Measurements from ENCODE around the gene ODF2. TPM values are rescaled to one million over a fixed set of nuclear protein-coding genes. Genes with fewer than 3 reads are reported as not detected.

ODF2 gene
- total RNA-seq, 4 donors from 2014 or later, result 21.9 to 25.5 (median 22.4) TPM

DNA sequence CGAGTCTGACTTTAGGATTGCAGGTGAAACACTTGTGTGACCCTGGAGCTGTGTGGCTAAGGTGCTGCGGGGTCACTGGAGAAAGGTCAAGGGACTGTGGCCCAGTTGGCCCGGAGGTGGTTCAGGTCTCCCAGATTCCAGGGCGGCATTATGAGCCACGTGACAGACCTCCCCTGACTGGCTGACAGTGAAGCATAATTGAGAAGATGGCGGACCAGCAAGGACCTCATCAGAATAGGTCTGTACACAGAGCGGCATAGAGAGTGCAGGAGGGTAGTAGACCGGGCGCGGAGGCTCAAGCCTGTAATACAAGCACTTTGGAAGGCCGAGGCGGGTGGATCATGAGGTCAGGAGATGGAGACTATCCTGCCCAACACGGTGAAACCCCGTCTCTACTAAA lies 815 bp upstream of the ODF2 start:
- intact Hi-C loops (cut with DNase I), result loop anchor here (10.0 kb wide), 1 partner anchor 50 kb away; the partner anchor contains the start of gene GLE1
- Histone ChIP-seq H3K4me3 (replicated peaks in 1 of 3) (no peak overlapping the region), H3K27me3 (no peaks in the 10 kb centered on the region), H3K27ac (no peak overlapping the region), H3K4me1 (peaks cover 6% of the 10 kb centered on the region in 2 donors), H3K9me3 (no peaks in the 10 kb centered on the region), H3K36me3 (peaks cover 0 to 2% of the 10 kb centered on the region in 2 donors)
- peak in 1 of 2 donors; percentile 7 for DNase-seq
- 86 to 91% methylated on average over 14 of the region's 14 CpGs for WGBS, 2 donors
- no peak for TF ChIP-seq POLR2A (IDR thresholded peaks at IDR 0.05)
- TF ChIP-seq, protein P1, sequence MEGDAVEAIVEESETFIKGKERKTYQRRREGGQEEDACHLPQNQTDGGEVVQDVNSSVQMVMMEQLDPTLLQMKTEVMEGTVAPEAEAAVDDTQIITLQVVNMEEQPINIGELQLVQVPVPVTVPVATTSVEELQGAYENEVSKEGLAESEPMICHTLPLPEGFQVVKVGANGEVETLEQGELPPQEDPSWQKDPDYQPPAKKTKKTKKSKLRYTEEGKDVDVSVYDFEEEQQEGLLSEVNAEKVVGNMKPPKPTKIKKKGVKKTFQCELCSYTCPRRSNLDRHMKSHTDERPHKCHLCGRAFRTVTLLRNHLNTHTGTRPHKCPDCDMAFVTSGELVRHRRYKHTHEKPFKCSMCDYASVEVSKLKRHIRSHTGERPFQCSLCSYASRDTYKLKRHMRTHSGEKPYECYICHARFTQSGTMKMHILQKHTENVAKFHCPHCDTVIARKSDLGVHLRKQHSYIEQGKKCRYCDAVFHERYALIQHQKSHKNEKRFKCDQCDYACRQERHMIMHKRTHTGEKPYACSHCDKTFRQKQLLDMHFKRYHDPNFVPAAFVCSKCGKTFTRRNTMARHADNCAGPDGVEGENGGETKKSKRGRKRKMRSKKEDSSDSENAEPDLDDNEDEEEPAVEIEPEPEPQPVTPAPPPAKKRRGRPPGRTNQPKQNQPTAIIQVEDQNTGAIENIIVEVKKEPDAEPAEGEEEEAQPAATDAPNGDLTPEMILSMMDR (IDR thresholded peaks at IDR 0.05), result no peak

DNA sequence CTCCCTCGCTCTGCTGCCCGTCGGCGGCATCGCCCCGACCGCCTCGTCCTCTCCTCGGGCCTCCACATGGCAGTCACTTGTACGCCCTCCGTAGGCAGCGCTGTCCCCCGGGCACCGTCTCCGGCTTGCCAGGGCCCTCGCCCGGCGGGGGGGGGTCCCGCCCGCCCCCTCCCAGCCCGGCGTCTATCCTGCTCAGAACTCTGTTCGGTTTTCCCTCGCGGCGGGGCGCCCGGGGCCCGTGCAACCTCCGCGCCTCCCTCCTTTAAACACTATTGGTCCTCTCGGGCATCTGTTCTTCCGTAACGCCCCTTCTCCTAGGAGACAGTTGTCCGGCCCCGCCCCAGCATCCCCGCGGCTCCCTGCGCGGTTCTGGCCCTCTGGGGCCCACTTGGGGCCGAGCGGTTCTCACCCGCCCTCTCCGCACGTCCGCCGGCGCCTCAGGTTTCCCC lies 831 bp downstream of the ODF2 start:
- peak; percentile 57 to 65 for DNase-seq
- peak overlapping the region in 1 of 3 donors; percentile 81 for H3K27ac ChIP-seq
- H3K4me1 ChIP-seq, result peaks cover 6% of the 10 kb centered on the region in 2 donors
- no peaks in the 10 kb centered on the region for H3K9me3 ChIP-seq
- H3K4me3 ChIP-seq (replicated peaks in 1 of 3), result peak overlapping the region; percentile 24 to 90 (median 70)
- no peak for TF ChIP-seq POLR2A (IDR thresholded peaks at IDR 0.05)
- TF ChIP-seq, protein P1 (IDR thresholded peaks at IDR 0.05), result no peak
- peaks cover 0 to 15% of the 10 kb centered on the region in 2 donors for H3K36me3 ChIP-seq
- WGBS, 2 donors, result 0% methylated on average over 12 to 17 of the region's 48 CpGs
- H3K27me3 ChIP-seq, result no peaks in the 10 kb centered on the region
- intact Hi-C loops (cut with DNase I), result loop anchor here (10.0 kb wide), 1 partner anchor 48 kb away; the partner anchor contains the start of gene GLE1

DNA sequence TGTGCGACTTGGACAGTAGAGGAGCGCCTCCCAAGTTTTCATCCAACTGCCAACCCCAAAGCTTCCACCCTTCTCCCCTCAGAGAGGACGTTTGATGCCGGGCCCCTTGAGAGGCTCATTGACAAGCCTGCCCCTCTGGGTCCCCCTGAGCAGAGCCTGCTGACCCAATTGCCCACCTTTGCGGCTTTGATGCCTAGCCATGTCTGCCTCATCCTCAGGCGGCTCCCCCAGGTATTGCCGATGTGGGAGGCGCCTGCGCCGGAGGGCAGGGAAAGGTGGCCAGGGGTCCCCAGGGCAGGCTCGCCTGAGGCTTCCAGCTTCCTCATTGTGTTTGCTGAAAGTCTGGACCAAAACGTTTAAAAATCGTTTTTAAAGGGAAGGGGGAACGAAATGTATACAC lies 1.4 kb downstream of the ODF2 start:
- 48 to 54% methylated on average over 14 of the region's 14 CpGs for WGBS, 2 donors

DNA sequence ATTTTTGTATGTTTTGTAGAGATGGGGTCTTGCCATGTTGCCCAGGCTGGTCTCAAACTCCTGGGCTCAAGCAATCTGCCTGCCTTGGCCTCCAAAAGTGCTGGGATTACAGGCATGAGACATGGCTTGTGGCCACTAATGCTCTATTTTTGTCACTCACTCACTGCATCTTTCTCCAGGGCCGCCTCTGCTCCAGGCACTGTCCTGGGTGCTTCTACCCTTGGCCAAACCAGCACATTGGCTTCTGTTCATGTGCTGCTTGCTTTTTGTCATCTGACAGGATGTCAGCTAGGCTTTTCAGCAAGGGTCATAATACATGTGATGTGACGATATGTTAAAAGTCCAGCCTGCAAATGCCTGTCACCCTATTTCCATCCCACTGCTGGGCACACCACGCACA lies 3.2 kb downstream of the ODF2 start:
- TF ChIP-seq, protein P1 (IDR thresholded peaks at IDR 0.05), result no peak
- TF ChIP-seq POLR2A (IDR thresholded peaks at IDR 0.05), result no peak
- intact Hi-C loops (cut with DNase I), result loop anchor here (10.0 kb wide), 1 partner anchor 46 kb away; the partner anchor contains the start of gene GLE1
- no peak overlapping the region for H3K4me3 ChIP-seq (replicated peaks in 1 of 3)
- WGBS, 2 donors, result 96 to 100% methylated on average over 3 of the region's 3 CpGs
- DNase-seq, result no peak
- H3K27ac ChIP-seq, result no peak overlapping the region
- peaks cover 0 to 24% of the 10 kb centered on the region in 2 donors for H3K36me3 ChIP-seq
- H3K27me3 ChIP-seq, result no peaks in the 10 kb centered on the region
- H3K4me1 ChIP-seq, result peaks cover 6% of the 10 kb centered on the region in 2 donors
- no peaks in the 10 kb centered on the region for H3K9me3 ChIP-seq

More for the DNA sequence above, 1.4 kb downstream of the ODF2 start:
- no peak for TF ChIP-seq POLR2A (IDR thresholded peaks at IDR 0.05)
- TF ChIP-seq, protein P1 (IDR thresholded peaks at IDR 0.05), result no peak
- intact Hi-C loops (cut with DNase I), result loop anchor here (10.0 kb wide), 1 partner anchor 48 kb away; the partner anchor contains the start of gene GLE1
- H3K9me3 ChIP-seq, result no peaks in the 10 kb centered on the region
- peaks cover 0 to 15% of the 10 kb centered on the region in 2 donors for H3K36me3 ChIP-seq
- no peak for DNase-seq
- H3K4me1 ChIP-seq, result peaks cover 6% of the 10 kb centered on the region in 2 donors
- no peak overlapping the region for H3K27ac ChIP-seq
- no peaks in the 10 kb centered on the region for H3K27me3 ChIP-seq
- peak overlapping the region in 1 of 3 donors; percentile 90 for H3K4me3 ChIP-seq (replicated peaks in 1 of 3)

DNA sequence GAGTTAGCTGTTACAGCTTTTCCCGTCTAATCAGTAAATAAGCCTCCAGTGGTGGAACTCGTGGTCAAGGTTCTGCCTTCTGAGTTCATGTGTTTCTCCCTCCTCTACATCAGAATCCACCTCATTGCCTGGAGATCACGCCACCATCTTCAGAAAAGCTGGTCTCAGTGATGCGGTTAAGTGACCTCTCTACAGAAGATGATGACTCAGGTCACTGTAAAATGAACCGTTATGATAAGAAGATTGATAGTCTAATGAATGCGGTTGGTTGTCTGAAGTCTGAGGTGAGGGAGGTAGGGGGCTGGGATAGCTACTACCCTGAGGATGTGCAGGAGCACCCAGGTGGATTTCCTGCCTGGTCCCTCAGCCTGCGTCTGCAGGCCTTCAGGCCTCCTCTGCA lies 13.3 kb downstream of the ODF2 start:
- intact Hi-C loops (cut with DNase I), result no loop called here
- DNase-seq, result no peak
- no peak overlapping the region for H3K27ac ChIP-seq
- no peak overlapping the region for H3K4me3 ChIP-seq (replicated peaks in 1 of 3)
- peaks cover 0 to 3% of the 10 kb centered on the region in 2 donors for H3K36me3 ChIP-seq
- no peaks in the 10 kb centered on the region for H3K27me3 ChIP-seq
- H3K4me1 ChIP-seq, result no peaks in the 10 kb centered on the region
- TF ChIP-seq, protein P1 (IDR thresholded peaks at IDR 0.05), result no peak
- no peak for TF ChIP-seq POLR2A (IDR thresholded peaks at IDR 0.05)
- no peaks in the 10 kb centered on the region for H3K9me3 ChIP-seq
- WGBS, 2 donors, result 94 to 96% methylated on average over 7 of the region's 7 CpGs

All from thyroid gland (tissue), 4 donors.